Parathyroid adenoma (tissue), 2 donors: ENCODE results near the gene MGAT4A.

ENCODE experiments used
- H2AFZ ChIP-seq: fragments of 300-600 bp; sonication (generic); one replicate; pipeline ENCODE4 v1.7.0; 2017; ENCODE audit warnings: antibody characterized with exemption, mild to moderate bottlenecking
- H3K27ac ChIP-seq: fragments of 300-600 bp; sonication (generic); one replicate; pipeline ENCODE4 v1.7.0; 2017
- H3K27me3 ChIP-seq: fragments of 300-600 bp; sonication (generic); one replicate; pipeline ENCODE4 v1.7.0; 2017; ENCODE audit warnings: low read length; ENCODE audit not compliant: control insufficient read depth, insufficient read depth
- H3K36me3 ChIP-seq: fragments of 300-600 bp; sonication (generic); one replicate; pipeline ENCODE4 v1.7.0; 2017; ENCODE audit warnings: low read length; ENCODE audit not compliant: control insufficient read depth, insufficient read depth
- H3K4me1 ChIP-seq: fragments of 300-600 bp; sonication (generic); one replicate; pipeline ENCODE4 v1.7.0; 2017; ENCODE audit warnings: control low read depth
- H3K4me2 ChIP-seq: fragments of 300-600 bp; sonication (generic); one replicate; pipeline ENCODE4 v1.7.0; 2017; ENCODE audit warnings: low read length
- H3K4me3 ChIP-seq: fragments of 300-600 bp; sonication (generic); one replicate; pipeline ENCODE4 v1.7.0; 2017; ENCODE audit warnings: low read depth, low read length
- H3K79me2 ChIP-seq: fragments of 300-600 bp; sonication (generic); one replicate; pipeline ENCODE4 v1.7.0; 2017; ENCODE audit warnings: control low read depth
- H3K9ac ChIP-seq: fragments of 300-600 bp; sonication (generic); one replicate; pipeline ENCODE4 v1.7.0; 2017; ENCODE audit warnings: mild to moderate bottlenecking
- H3K9me3 ChIP-seq: fragments of 300-600 bp; sonication (generic); one replicate; pipeline ENCODE4 v1.7.0; 2017; ENCODE audit warnings: low read length; ENCODE audit not compliant: control insufficient read depth
- TF ChIP-seq, protein P1 (sequence below): fragments of 300-600 bp; sonication (generic); IDR thresholded peaks from one replicate; pipeline ENCODE4 v1.7.0; 2017; ENCODE audit warnings: antibody characterized with exemption, mild to moderate bottlenecking
- donor health status: primary hyperparathyroidism.

The MGAT4A gene

DNA sequence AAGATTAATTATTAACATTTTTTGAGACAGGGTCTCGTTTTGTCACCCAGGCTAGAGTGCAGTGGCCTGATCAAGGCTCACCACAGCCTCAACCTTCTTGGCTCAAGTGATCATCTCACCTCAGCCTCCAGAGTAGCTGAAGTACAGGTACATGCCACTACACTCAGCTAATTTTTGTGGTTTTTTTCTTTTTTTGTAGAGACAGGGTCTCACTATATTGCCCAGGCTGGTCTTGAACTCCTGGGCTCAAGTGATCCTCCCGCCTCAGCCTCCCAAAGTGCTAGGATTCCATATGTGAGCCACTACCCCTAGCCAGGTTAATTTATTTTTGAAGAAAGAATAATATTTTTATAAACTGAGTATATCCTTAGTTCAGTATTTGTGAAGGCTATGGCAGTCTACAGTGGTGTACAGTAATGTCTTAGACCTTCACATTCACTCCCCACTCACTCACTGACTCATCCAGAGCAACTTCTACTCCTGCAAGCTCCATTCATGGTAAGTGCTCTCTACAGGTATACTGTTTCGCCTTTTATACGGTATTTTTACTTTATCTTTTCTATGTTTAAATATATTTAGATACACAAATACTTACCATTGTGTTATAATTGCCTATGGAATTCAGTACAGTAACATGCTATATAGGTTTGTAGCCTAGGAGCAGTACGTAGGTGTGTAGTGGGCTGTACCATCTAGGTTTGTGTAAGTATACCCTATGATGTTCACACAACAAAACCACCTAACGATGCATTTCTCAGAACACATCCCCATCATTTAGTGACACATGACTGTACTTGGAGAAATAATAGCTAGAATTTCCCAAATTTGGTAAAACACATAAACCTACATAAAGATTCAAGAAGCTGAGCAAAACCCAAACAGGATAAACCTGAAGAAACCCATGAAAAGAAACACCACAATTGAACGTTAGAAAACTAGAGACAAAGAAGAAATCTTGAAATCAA lies 38.6 kb downstream of the MGAT4A start:
- no peak overlapping the region for H2AFZ ChIP-seq
- no peak overlapping the region for H3K27ac ChIP-seq
- no peaks in the 10 kb centered on the region for H3K9me3 ChIP-seq
- peaks cover 68% of the 10 kb centered on the region for H3K79me2 ChIP-seq
- peaks cover 3% of the 10 kb centered on the region for H3K4me1 ChIP-seq
- no peak overlapping the region for H3K9ac ChIP-seq
- TF ChIP-seq, protein P1, sequence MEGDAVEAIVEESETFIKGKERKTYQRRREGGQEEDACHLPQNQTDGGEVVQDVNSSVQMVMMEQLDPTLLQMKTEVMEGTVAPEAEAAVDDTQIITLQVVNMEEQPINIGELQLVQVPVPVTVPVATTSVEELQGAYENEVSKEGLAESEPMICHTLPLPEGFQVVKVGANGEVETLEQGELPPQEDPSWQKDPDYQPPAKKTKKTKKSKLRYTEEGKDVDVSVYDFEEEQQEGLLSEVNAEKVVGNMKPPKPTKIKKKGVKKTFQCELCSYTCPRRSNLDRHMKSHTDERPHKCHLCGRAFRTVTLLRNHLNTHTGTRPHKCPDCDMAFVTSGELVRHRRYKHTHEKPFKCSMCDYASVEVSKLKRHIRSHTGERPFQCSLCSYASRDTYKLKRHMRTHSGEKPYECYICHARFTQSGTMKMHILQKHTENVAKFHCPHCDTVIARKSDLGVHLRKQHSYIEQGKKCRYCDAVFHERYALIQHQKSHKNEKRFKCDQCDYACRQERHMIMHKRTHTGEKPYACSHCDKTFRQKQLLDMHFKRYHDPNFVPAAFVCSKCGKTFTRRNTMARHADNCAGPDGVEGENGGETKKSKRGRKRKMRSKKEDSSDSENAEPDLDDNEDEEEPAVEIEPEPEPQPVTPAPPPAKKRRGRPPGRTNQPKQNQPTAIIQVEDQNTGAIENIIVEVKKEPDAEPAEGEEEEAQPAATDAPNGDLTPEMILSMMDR: no peak
- H3K4me2 ChIP-seq: no peak overlapping the region
- H3K36me3 ChIP-seq: no peaks in the 10 kb centered on the region
- no peak overlapping the region for H3K4me3 ChIP-seq
- no peaks in the 10 kb centered on the region for H3K27me3 ChIP-seq

DNA sequence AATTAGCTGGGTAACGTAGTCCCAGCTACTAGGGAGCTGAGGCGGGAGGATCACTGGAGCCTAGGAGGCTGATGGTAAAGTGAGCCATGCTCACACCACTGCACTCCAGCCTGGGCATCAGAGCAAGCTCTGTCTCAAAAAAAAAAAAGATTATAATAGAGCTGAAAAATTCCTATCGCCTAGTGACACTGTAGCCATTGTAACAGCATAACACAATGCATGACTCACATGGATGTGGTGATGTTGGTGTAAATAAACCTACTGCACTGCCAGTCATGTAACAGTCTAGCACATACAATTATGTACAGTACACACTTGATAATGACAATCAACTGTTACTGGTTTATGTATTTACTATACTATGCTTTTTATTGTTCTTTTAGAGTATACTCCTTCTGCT lies 39.6 kb downstream of the MGAT4A start:
- Histone ChIP-seq H2AFZ (no peak overlapping the region), H3K9me3 (no peaks in the 10 kb centered on the region), H3K27ac (no peak overlapping the region), H3K4me2 (no peak overlapping the region), H3K4me3 (no peak overlapping the region), H3K79me2 (peaks cover 72% of the 10 kb centered on the region), H3K9ac (no peak overlapping the region), H3K4me1 (peaks cover 3% of the 10 kb centered on the region), H3K36me3 (no peaks in the 10 kb centered on the region), H3K27me3 (no peaks in the 10 kb centered on the region)
- TF ChIP-seq, protein P1: no peak

DNA sequence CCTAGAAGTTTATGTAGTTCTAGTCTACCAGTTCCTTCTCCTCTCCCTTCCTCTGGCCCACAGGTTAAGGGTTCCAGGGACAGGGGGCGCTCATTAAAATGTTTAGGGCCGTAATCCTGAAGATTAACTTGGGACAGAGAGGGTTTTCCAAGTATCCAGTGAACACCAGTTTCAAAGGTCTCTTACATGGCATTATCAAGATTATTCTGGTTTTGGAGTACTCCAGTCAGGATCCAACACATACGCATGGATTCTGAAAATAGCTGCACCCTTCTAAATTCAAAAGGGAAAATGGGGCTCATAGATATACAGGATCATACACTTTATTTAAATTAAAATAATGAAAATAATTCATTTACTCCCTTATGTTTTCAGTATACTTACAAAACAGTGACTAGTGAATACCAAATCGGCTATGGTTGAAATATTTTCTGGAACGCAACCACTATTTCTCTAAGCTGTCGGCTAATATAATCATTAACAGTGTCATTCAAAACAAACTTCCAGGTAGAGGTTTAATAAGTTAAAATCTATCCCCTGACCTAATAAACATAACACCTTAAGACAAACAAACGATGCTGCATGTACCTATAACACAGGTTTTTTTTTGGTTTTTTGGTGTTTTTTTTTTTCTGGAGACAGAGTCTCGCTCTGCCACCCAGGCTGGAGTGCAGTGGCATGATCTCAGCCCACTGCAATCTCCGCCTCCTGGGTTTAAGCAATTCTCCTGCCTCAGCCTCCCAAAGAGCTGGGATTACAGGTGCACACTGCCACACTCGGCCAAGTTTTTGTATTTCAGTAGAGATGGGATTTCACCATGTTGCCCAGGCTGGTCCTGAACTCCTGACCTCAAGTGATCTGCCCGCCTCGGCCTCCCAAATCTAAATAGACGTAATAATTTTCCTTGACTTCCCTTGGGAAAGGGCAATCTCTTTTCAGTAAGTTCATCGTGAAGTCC lies 44.7 kb downstream of the MGAT4A start:
- Histone ChIP-seq H2AFZ (no peak overlapping the region), H3K4me1 (peaks cover 3% of the 10 kb centered on the region), H3K36me3 (no peaks in the 10 kb centered on the region), H3K27me3 (no peaks in the 10 kb centered on the region), H3K4me2 (no peak overlapping the region), H3K4me3 (no peak overlapping the region), H3K27ac (no peak overlapping the region), H3K79me2 (peaks cover 54% of the 10 kb centered on the region), H3K9ac (no peak overlapping the region), H3K9me3 (no peaks in the 10 kb centered on the region)
- TF ChIP-seq, protein P1: no peak

DNA sequence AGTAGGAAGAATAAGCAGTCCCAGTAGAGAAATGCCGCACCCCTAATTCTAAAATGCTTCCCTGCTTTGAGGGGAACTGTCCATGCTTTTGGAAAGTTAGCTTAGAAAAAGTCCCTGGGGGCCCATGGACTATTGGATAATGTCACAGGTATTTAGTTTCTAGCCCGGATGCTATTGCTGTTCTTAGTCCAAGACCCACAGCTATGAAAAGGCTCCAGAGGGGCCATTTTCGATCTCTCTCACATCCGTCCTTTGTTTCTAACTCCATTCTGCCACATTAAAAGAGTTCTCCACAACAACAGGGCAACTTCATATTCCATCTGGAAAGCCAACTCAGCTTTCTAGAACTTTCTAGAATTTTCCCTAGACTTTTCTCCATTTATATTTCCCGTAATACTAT lies 47.2 kb downstream of the MGAT4A start:
- H3K27ac ChIP-seq: no peak overlapping the region
- no peaks in the 10 kb centered on the region for H3K9me3 ChIP-seq
- no peak overlapping the region for H3K4me2 ChIP-seq
- no peaks in the 10 kb centered on the region for H3K36me3 ChIP-seq
- no peak overlapping the region for H3K9ac ChIP-seq
- peaks cover 38% of the 10 kb centered on the region for H3K79me2 ChIP-seq
- no peak overlapping the region for H2AFZ ChIP-seq
- H3K27me3 ChIP-seq: no peaks in the 10 kb centered on the region
- no peaks in the 10 kb centered on the region for H3K4me1 ChIP-seq
- no peak overlapping the region for H3K4me3 ChIP-seq
- TF ChIP-seq, protein P1: no peak
